Measurements from ENCODE around the gene CIAO2A.

The CIAO2A gene

GRCh38 chr15:64029110-64029509, 64.5 kb downstream of the CIAO2A start:
- no peak for DNase-seq (ENCODE audit: insufficient read length, low spot score)
- no peak for TF ChIP-seq POLR2A (IDR thresholded peaks at IDR 0.05; ENCODE audit: low read depth, low read length)
- FAIRE-seq = no peak

GRCh38 chr15:64026591-64026990, 67.0 kb downstream of the CIAO2A start:
- DNase-seq (ENCODE audit: insufficient read length, low spot score) = no peak
- FAIRE-seq = no peak
- TF ChIP-seq POLR2A (IDR thresholded peaks at IDR 0.05; ENCODE audit: low read depth, low read length) = no peak

- TF ChIP-seq POLR2A (IDR thresholded peaks at IDR 0.05; ENCODE audit: low read depth, low read length) = no peak
- FAIRE-seq = no peak
Observed at GRCh38 chr15:64024172-64025050, 69.2 kb downstream of the CIAO2A start.

GRCh38 chr15:64023220-64023619, 70.4 kb downstream of the CIAO2A start:
- FAIRE-seq (no peak), DNase-seq (ENCODE audit: insufficient read length, low spot score) (no peak)
- no peak for TF ChIP-seq POLR2A (IDR thresholded peaks at IDR 0.05; ENCODE audit: low read depth, low read length)

More at GRCh38 chr15:64024172-64025050, 69.2 kb downstream of the CIAO2A start:
- no peak for DNase-seq (ENCODE audit: insufficient read length, low spot score)

GRCh38 chr15:64022571-64022970, 71.1 kb downstream of the CIAO2A start:
- DNase-seq (ENCODE audit: insufficient read length, low spot score) = no peak
- no peak for TF ChIP-seq POLR2A (IDR thresholded peaks at IDR 0.05; ENCODE audit: low read depth, low read length)
- no peak for FAIRE-seq

Measured in H54 (cell line).